GM18858 (cell line): ENCODE results near the gene EMILIN2.

Experiments
- ATAC-seq: cut with Tn5 transposase; IDR thresholded peaks from one replicate; pipeline ENCODE4 v1.9.1; 2021; ENCODE audit not compliant: unreplicated experiment

The EMILIN2 gene

DNA sequence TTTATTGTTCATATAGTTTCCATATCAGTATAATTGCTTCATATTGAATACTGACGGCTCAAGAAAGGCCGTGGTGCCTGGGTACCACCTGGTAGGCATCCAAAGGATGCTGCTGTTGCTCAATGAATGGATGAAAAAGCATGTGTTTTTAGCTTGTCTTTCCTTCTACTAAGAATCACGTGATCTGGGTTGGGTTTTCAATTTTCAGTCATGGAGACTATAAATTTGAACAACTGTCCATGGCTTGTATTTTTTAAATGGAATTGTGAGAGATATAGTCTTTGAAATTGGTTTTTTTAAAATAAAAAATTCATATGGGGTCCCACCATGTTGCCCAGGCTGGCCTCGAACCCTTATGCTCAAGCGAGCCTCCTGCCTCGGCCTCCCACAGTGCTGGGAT is 25.3 kb downstream of the EMILIN2 start:
- ATAC-seq: no peak

GRCh38 chr18:2874765-2875164 is 28.0 kb downstream of the EMILIN2 start:
- no peak for ATAC-seq

DNA sequence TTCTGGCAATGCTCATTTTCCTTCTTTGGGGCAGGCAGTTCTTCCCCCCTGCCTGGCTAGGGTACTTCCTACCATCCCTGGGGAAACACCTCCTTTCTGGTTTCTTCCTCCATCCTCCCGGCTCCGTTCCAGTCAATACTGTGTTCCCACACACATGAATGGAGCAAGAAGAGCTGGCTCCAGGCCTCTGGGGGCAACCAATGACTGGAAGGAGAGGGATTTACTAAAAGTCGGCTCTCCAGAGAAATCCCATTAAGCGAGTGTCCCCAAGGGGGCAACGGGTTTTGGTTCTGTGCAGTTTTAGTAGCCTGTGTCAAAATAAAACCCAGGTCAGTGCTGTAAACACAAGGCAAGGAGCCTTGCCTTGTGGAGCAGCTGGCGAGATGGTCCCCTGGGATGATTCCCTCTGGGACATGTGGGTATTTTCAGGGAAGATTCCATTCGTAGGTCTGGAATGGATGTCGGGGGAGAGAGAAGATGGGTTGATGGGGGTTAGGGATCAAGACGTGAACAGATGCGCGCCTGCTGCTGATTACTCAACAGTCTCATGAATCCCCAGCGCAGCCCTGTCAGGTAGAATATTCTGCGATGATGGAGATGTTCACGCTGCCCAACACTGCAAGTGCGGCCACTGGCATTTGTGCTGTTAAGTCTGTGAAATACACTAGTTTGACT is 32.0 kb downstream of the EMILIN2 start:
- no peak for ATAC-seq

DNA sequence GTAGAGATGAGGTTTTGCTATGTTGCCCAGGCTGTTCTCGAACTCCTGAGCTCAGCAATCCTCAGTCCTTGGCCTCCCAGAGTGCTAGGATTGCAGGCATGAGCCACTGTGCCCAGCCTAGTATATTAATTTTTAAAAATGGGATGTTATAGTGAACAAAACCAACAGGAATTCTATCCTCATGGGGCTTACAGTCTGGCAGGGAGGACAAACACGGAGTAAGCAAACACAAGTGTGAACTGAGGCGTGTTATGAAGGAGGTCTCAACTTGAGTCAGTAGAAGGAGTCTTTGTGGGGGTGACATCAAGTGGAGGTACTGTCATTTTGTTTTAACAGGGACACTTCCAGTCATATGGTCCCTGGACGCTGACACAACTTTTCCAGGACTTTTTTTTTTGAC is 33.1 kb downstream of the EMILIN2 start:
- no peak for ATAC-seq

DNA sequence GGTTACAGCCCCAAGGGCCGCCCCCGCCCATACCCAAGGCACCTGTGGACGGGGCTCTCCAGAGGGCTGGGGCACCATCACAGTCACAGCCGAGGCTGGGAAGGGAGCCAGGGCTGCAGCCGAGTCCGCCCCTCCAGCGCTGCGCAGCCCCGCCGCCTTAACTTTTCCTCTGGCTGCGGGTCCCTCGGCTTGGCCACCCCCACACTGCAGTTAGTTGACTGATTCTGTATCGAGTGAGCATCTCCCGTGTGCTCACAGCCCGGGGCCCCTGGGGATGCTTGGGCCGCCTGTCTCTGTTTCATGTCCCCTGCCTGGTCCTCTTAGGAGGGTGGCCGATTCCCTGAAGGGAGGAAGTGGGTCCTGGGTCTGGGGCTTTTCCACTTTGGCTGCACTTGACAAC is 33.7 kb downstream of the EMILIN2 start:
- no peak for ATAC-seq

DNA sequence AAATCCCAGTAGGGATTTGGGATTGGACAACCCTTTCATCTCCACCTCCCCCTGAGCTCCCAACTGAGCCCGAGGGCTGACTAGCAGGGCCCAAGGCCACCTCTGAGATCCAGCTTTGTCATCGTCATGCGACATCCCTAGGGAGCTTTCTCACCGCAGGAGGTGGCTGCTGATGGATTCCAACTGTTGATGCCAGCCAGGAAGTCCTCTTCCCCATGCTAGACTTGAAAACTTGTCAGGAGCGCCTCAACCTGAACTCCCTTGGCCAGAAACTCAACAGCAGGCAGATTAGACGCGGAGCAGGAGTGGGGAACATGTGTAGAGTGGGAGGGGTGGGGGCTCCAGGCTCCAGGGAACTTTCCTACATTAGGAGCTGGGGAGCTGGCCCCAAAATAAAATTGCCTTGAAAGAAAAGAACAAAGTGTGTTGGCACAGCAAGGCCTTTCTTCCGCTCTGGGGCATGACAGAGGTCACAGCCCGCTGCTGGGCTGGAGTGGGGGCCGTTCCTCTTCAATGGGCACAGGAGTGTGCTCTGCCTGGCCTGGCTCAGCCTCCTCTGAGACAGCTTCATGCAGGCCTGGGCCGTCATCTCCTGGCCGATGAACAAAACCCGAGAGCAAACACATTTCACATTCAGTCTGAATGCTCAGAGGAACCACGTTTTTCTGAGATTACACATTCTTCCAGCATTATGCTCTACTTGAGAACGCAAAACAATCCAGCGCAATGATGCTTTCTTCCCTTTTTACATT is 34.5 kb downstream of the EMILIN2 start:
- no peak for ATAC-seq

DNA sequence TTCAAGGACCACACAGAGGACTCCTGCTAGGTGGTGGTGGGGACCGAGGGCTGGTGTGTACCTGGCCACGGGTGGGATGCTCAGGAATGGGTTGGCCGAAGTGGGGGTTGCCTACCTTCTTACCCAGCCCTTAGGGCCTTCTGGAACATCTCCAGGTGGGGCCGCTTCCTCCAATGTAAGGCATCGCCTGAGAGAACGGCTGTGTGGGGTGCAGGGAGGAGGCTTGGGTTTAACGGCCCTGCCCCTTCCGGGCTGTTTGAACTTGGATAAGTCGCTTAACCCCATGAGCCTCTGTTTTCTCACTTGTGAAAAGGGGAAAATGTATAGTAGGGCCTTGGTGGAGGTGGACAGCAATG is 35.0 kb downstream of the EMILIN2 start:
- no peak for ATAC-seq

GRCh38 chr18:2882201-2882600 is 35.4 kb downstream of the EMILIN2 start:
- no peak for ATAC-seq

DNA sequence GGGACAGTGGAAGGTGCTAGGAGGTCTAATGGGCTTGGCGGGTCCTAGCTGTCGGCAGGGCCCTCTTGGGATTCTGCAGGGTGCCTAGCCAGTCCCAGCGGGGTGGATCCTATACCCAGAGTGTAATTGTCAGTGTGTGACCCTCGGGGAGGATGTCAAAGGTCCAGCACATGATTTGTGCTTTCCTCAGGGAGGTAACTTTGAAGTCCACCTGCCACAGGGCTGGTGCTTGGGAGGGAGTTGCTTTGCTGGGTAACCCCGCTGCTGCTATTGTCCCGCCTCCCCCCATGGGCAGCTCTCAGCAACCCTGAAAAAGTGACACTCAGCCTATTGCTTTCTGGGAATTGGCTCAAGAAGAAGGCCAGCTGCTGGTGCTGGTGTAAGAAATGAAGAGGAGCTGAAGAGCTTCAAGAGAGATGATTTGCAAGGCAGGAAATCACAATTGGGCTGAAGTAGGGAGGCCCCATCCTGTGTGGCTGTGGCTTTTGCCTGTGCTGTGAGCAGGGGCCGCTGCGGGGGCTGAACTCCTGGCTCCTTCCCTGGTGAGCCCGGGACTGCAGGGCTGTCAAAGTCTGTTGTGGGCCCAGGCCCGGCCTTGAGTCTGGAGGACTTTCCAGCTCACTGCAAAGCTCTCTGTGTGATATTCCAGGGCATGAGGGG is 36.4 kb downstream of the EMILIN2 start:
- peak; percentile 57 for ATAC-seq

DNA sequence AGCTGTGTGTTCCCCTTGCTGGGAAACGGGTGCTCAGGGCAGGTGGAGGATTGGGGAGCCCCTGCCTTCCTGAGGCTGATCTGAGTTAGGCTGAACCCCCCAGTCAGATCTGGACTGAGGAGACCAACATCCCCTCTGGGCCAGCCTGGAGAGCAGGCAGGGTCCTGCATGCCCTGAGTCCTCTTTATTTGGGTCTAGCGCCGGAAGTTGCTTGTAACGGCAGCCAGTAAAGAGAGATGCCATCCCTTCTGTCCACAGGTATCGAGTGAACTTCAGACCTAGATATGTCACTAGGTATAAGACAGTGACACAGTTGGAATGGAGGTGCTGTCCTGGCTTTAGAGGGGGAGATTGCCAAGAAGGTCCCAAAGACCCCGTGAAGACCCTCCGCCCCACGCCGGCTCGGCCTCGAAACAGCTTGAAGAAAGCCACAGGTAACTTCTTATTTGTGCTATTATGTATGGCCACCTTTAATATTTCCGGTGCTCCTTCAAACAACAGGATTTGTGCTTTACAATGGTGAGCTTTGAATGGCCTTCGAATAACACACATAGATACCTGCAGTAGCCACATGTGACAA is 38.0 kb downstream of the EMILIN2 start:
- no peak for ATAC-seq

DNA sequence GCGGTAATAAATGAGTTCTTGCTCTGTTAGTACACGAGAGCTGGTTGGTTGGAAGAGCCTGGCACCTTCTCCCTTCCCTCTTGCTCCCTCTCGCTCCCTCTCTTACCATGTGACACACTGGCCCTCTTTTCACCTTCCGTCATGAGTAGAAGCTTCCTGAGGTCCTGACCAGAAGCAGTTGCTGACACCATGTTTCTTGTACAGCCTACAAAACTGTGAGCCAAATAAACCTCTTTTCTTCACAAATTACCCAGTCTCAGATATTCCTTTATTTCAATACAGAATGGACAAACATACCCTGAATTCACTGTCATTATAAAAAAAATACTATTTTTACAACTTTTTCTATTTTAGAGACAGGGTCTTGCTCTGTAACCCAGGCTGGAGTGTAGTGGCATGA is 40.7 kb downstream of the EMILIN2 start:
- no peak for ATAC-seq

DNA sequence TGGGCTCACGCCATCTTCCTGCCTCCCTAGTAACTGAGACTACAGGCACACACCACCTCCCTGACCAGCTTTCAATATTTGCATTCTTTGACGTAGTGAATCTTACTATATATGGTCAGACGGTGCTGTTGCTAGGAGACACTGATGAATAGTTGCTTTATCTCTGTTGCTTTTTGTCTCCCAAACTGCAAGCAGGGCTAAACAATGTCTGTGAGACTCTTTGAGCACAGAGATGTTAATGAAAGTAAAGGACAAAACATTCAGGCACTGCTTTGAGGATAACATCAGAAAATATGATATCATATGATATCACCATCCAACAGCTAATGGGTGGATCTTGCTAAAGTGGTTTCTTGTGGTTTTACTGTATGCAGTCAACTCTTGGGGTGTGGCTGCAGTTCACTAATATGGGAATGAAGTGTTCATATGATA is 43.0 kb downstream of the EMILIN2 start:
- ATAC-seq: no peak

- no peak for ATAC-seq
These were observed 43.8 kb downstream of the EMILIN2 start for GRCh38 chr18:2890606-2891005.

GRCh38 chr18:2891526-2892431 is 45.0 kb downstream of the EMILIN2 start:
- ATAC-seq: no peak

GRCh38 chr18:2893056-2893455 is 46.2 kb downstream of the EMILIN2 start:
- ATAC-seq: no peak

DNA sequence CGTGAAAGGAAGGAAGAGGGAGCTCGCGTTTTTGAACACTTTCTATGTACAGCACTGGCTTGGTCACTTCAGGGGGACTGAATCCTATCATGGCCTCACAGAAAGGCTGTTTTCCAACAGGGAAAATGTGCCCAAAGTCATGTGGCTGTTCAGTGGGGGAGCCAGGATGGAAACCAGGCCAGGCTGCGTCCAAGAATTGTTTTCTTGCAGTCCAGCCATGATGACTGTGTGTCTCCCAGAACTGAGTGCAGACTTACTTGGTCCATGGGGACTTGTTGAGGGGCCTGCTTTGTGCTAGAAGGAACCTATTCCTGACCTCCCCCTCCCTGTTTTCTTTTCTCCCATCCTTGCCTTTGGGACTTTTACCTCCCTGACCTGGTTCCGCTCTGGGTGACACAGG is 46.9 kb downstream of the EMILIN2 start:
- no peak for ATAC-seq

- no peak for ATAC-seq
These were observed 47.5 kb downstream of the EMILIN2 start for GRCh38 chr18:2894131-2894840.

DNA sequence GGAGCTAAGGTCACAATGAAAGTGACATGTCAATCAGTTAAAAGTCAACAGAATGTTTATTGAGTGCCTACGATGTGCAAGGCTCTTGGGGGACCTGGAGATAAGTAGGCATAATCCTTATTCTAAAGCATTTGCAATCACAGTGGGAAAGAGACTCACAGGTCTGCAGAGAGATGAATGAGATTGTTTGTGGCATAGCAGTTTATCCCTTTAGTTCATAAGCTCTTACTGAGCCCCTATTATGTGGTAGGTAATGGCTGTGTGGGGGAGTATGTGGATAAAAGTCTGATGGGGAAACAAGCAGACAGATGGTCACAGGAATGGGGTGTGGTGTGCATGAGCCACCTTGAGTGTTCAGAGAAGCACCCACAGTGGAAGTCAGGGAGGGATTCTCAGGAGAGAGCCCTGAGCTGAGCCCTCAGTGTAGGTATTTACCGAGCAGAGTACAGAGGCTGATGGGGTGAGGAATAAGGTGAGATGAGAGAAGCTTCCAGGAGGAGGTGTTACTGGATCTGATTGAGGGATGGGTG is 48.1 kb downstream of the EMILIN2 start:
- ATAC-seq: no peak

GRCh38 chr18:2895391-2895790 is 48.6 kb downstream of the EMILIN2 start:
- no peak for ATAC-seq

GRCh38 chr18:2896990-2897389 is 50.2 kb downstream of the EMILIN2 start:
- ATAC-seq: no peak
